ENCODE results near the gene CFC1. TPM values are rescaled to one million over a fixed set of nuclear protein-coding genes. Genes with fewer than 3 reads are reported as not detected.
"Not testable (repeated sequence)": the region's sequence is repeated elsewhere in the genome, so short reads cannot be mapped to it uniquely, and the experiment has no call there.

Gene CFC1
- total RNA-seq, 1 experiment from 2014 or later, result not detected

DNA sequence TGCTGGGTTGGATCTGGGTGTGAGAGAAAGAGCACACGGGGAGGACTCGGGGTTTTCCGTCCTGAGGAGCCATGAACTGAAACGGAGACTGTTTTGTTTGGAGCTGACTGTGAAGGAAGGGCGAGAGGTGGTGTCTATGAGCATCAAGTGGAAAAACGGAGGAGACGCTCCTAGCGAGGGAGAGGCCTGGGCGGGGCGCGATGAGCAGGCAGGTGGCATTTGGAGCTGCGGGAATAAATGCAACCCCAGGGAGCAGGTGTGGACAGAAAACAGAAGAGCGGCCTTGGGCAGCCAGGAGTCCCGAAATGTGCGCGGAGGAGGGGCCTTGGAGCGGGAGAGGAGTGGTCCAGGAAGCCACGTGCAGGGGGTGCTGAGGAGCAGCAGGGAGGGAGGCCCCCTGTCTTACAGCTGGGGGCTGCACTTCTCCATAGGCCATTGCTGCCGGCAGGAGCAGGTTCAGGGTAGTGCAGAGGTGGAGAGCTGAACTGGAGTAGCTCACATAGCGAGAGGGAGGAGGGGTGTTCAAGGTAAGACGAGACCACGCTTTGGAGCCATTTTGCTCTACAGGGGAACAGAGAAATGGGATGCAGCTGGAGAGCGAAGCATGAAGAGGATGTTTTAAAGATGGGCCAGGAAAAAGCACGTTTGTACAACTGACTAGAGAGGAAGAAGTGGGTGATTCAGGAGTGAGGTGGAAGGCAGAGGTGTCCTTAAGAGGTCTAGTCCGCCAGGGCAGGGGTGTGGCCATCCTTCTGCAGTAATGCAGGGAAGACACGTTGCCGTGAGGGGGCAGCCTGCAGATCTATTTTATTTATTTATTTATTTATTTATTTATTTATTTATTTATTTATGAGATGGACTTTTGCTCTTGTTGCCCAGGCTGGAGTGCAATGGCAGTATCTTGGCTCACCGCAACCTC, 9.9 kb upstream of the CFC1 start:
- H4K20me1 ChIP-seq (ENCODE audit: low read length); H3K4me1 ChIP-seq (ENCODE audit: insufficient read depth, low read length); H2AFZ ChIP-seq (ENCODE audit: low read length); intact Hi-C loops (cut with micrococcal nuclease); H3F3A ChIP-seq (ENCODE audit: low read length, unreplicated experiment); H3K27ac ChIP-seq (ENCODE audit: low read length); H3K79me2 ChIP-seq (ENCODE audit: low read length); POLR2A ChIA-PET (ENCODE audit: unreplicated experiment); H3K9me3 ChIP-seq (ENCODE audit: low read length); H3K36me3 ChIP-seq (ENCODE audit: low read depth, low read length); DNase-seq; H3K4me2 ChIP-seq (ENCODE audit: low read length); BruUV-seq (replicated peaks); H3K9ac ChIP-seq (ENCODE audit: low read length); H3K9me2 ChIP-seq (replicated peaks; ENCODE audit: low read length); ATAC-seq; H3K27me3 ChIP-seq (ENCODE audit: low read length); CTCF ChIA-PET; H3K4me3 ChIP-seq (ENCODE audit: low read length): not testable (repeated sequence)

- intact Hi-C loops (cut with micrococcal nuclease); H2AFZ ChIP-seq (ENCODE audit: low read length); H3K79me2 ChIP-seq (ENCODE audit: low read length): not testable (repeated sequence)
Measured at GRCh38 chr2:130608276-130609001, 9.1 kb upstream of the CFC1 start.

GRCh38 chr2:130601648-130602302, 2.4 kb upstream of the CFC1 start:
- H3K9me2 ChIP-seq (replicated peaks; ENCODE audit: low read length); H3K79me2 ChIP-seq (ENCODE audit: low read length); intact Hi-C loops (cut with micrococcal nuclease); ATAC-seq; H3K4me3 ChIP-seq (ENCODE audit: low read length); H2AFZ ChIP-seq (ENCODE audit: low read length); H3K9ac ChIP-seq (ENCODE audit: low read length); H3K4me1 ChIP-seq (ENCODE audit: insufficient read depth, low read length); DNase-seq; BruUV-seq (replicated peaks); POLR2A ChIA-PET (ENCODE audit: unreplicated experiment); H3K27ac ChIP-seq (ENCODE audit: low read length); H3K4me2 ChIP-seq (ENCODE audit: low read length); H3K36me3 ChIP-seq (ENCODE audit: low read depth, low read length); CTCF ChIA-PET; H4K20me1 ChIP-seq (ENCODE audit: low read length); H3K27me3 ChIP-seq (ENCODE audit: low read length); H3K9me3 ChIP-seq (ENCODE audit: low read length); H3F3A ChIP-seq (ENCODE audit: low read length, unreplicated experiment): not testable (repeated sequence)

More at GRCh38 chr2:130608276-130609001, 9.1 kb upstream of the CFC1 start:
- ATAC-seq; CTCF ChIA-PET; H3K9me3 ChIP-seq (ENCODE audit: low read length); H3K27me3 ChIP-seq (ENCODE audit: low read length); H3K9me2 ChIP-seq (replicated peaks; ENCODE audit: low read length); H3K36me3 ChIP-seq (ENCODE audit: low read depth, low read length); DNase-seq; H3K4me3 ChIP-seq (ENCODE audit: low read length); BruUV-seq (replicated peaks); H3K4me1 ChIP-seq (ENCODE audit: insufficient read depth, low read length); H3K27ac ChIP-seq (ENCODE audit: low read length); H3K9ac ChIP-seq (ENCODE audit: low read length); POLR2A ChIA-PET (ENCODE audit: unreplicated experiment); H4K20me1 ChIP-seq (ENCODE audit: low read length); H3F3A ChIP-seq (ENCODE audit: low read length, unreplicated experiment); H3K4me2 ChIP-seq (ENCODE audit: low read length): not testable (repeated sequence)

DNA sequence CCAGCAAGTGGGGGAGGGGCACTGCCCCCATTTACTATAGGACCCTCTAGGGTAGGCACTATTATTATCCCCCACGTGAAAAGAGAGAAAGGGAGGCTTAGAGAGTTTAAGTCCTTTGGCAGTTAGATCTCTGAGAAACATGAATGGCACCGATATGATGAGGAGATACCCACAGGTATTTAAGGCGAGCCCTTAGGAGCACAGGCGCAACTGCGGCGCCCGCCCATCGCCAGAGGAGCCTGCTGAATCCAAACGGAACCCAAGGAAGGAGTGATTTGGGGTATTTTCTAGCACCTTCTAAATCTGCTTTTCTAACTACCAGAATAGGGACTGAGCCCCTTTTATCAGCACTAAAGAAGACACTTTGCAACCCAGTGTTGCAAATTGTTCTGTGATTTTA, 551 bp upstream of the CFC1 start:
- H3K4me2 ChIP-seq (ENCODE audit: low read length); DNase-seq; H2AFZ ChIP-seq (ENCODE audit: low read length); CTCF ChIA-PET; H3K27ac ChIP-seq (ENCODE audit: low read length); H3K36me3 ChIP-seq (ENCODE audit: low read depth, low read length); H3K9me3 ChIP-seq (ENCODE audit: low read length); H3F3A ChIP-seq (ENCODE audit: low read length, unreplicated experiment); ATAC-seq; H3K9ac ChIP-seq (ENCODE audit: low read length); H4K20me1 ChIP-seq (ENCODE audit: low read length); H3K4me1 ChIP-seq (ENCODE audit: insufficient read depth, low read length); H3K79me2 ChIP-seq (ENCODE audit: low read length); BruUV-seq (replicated peaks); H3K4me3 ChIP-seq (ENCODE audit: low read length); H3K27me3 ChIP-seq (ENCODE audit: low read length); H3K9me2 ChIP-seq (replicated peaks; ENCODE audit: low read length); intact Hi-C loops (cut with micrococcal nuclease); POLR2A ChIA-PET (ENCODE audit: unreplicated experiment): not testable (repeated sequence)

DNA sequence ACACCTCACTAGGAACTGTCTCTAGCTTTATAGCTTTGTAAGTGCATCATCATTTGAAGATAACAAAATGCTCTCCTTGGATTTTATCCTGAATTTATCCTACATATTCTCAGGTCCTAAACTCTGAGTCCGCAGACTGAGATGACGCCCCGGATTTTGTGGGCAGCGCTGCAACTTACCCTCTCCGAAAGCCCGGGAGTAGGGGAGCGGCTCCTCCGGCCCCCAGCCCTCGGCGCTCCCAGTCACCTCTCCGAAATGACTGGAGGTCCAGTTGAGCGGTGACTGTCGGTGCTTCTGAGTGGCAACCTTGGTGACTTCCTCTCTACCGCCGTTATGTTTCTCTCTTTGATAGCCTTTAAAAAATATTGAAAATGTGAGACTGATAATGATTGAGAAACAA, 912 bp downstream of the CFC1 start:
- H3K9me2 ChIP-seq (replicated peaks; ENCODE audit: low read length); H3K27ac ChIP-seq (ENCODE audit: low read length); POLR2A ChIA-PET (ENCODE audit: unreplicated experiment); H4K20me1 ChIP-seq (ENCODE audit: low read length); H3K79me2 ChIP-seq (ENCODE audit: low read length); H3K4me3 ChIP-seq (ENCODE audit: low read length); H3K4me1 ChIP-seq (ENCODE audit: insufficient read depth, low read length); H3K9me3 ChIP-seq (ENCODE audit: low read length); H3K4me2 ChIP-seq (ENCODE audit: low read length); CTCF ChIA-PET; BruUV-seq (replicated peaks); ATAC-seq; H3F3A ChIP-seq (ENCODE audit: low read length, unreplicated experiment); intact Hi-C loops (cut with micrococcal nuclease); DNase-seq; H3K9ac ChIP-seq (ENCODE audit: low read length); H2AFZ ChIP-seq (ENCODE audit: low read length); H3K27me3 ChIP-seq (ENCODE audit: low read length); H3K36me3 ChIP-seq (ENCODE audit: low read depth, low read length): not testable (repeated sequence)

GRCh38 chr2:130597994-130598393, 1.4 kb downstream of the CFC1 start:
- ATAC-seq; CTCF ChIA-PET; DNase-seq; H3K4me1 ChIP-seq (ENCODE audit: insufficient read depth, low read length); H3K4me3 ChIP-seq (ENCODE audit: low read length); H3K4me2 ChIP-seq (ENCODE audit: low read length); H3K79me2 ChIP-seq (ENCODE audit: low read length); H3K9me2 ChIP-seq (replicated peaks; ENCODE audit: low read length); H3F3A ChIP-seq (ENCODE audit: low read length, unreplicated experiment); H3K27me3 ChIP-seq (ENCODE audit: low read length); H3K9ac ChIP-seq (ENCODE audit: low read length); H3K9me3 ChIP-seq (ENCODE audit: low read length); BruUV-seq (replicated peaks); intact Hi-C loops (cut with micrococcal nuclease); H4K20me1 ChIP-seq (ENCODE audit: low read length); H2AFZ ChIP-seq (ENCODE audit: low read length); H3K36me3 ChIP-seq (ENCODE audit: low read depth, low read length); POLR2A ChIA-PET (ENCODE audit: unreplicated experiment); H3K27ac ChIP-seq (ENCODE audit: low read length): not testable (repeated sequence)
